Suppressor macrophage (primary cell): ENCODE measurements around the gene SLC35D2.

ENCODE experiments used
- DNase-seq, 4 experiments: peaks; one replicate each; pipeline ENCODE4 v3.0.0-alpha.2; 2020 to 2022
- total RNA-seq, 17 experiments: gene quantifications; one replicate each; lab custom pipeline; 2026; ENCODE audit warnings: mixed read lengths in 6 of 17, inconsistent platforms in 3 of 17; lab: John Stamatoyannopoulos, UW

Gene SLC35D2
- total RNA-seq: 3.2 to 7.7 (median 5.2) reads per million in 17 experiments

DNA sequence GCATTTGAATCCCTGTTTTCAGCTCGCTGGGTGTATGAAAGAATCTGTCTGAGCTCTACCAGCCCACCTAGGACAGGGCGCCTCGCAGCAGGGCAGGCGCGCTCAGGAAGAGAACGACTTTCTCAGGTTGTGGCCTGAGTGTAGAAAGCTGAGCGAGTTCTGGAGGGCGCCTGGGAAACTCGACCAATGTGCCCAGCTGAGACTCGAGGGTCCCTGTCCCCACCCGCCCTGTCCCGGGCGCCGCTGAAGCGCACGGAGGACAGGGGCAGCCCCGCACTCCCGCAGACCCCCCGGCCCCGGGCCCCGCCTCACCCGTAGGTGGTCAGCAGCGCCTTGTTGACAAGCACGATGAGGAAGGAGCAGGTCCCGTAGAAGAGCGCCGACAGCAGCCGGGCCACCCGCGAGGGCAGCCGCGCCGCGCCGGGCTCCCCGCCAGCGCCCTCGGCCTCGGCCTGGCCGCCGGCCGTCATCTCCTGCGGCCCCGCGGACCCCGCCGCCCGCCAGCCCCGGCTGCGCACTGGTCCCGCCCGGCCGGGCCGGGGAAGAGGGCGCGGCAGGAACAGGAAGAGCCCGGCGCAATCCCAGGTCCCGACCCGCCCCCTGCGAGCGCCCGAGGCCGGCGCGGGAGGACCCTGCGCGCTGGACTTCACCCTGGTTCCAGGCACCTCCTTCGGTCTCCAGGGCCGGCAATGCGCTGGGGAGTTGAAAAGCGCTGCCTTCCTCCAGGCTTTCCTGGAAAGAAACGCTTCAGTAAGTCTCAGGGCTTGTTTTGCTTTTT, at the start of gene SLC35D2:
Gene SLC35D2, minus strand, starts transcription at position 547 of the 778 bp plus-strand sequence. Its CDS starts 77 bp downstream, at position 470.
- DNase-seq: peak; percentile 70 to 90 (median 78)

DNA sequence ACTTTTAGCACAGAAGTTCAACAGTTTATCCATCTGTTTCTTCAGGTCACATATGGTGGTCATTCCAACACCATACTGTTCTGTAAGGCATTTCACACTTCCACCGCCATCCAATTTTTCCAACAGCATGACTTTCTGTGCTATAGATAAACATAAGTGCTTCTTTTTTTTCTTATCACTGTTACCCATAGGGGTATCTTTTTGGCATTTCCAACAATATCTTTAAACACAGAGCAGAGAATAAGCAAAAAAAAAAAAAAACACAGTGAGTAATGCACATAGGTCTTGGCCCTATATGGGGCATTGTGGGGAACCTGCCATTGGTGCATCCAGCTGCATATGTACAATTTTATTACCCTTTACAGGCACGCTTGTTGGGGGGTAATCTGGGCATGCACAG, 46.9 kb upstream of the SLC35D2 start:
- no peak for DNase-seq

DNA sequence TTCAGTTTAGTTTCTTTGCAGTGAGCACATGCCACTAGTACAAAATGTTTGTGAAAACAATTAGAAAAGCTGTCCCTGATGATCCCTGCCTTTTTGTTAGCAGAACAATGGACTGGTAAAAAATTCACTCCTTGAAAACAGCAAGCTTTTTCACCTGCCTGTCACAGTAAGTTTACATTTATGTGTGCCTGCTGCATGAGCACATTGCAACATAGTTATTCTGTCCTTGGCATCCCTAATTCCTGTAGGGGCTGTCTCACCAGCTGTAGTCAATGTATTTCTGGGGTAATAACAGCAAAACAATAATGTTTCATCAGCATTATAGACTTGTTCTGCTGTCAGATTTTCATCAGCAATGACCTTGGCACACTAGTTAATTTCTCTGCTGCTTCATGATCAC, 46.2 kb upstream of the SLC35D2 start:
- no peak for DNase-seq

DNA sequence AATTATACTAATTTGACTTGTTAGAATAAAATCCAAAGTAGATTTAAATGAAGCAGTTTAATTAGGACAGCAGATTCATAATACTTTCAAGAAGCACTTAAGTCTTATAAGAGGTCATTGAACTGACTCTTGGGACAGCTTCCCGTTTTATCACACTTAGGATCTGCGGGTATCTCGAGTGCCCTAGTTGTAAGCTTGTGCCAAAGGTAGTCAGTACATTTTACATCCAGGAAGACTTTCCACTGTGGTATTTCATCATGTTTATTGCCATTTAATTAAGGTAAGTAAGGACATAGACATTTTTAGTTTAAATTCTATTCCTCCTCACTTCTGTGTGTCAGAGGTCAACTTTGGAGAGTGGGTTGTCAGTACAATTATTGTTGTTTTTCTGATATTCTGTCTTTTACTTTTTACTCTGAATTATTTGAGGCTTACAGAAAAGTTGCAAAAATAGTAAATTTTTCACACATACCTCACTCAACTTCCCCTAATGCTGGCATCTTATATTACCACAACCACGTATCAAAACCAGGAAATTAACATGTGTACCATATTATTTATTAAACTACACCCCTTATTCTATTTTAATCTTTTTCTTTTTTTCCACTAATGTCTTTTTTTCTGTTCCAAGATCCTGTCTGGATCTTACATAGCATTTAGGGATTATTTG, 42.1 kb upstream of the SLC35D2 start:
- peak in 3 of 4 experiments; percentile 25 to 38 (median 33) for DNase-seq

DNA sequence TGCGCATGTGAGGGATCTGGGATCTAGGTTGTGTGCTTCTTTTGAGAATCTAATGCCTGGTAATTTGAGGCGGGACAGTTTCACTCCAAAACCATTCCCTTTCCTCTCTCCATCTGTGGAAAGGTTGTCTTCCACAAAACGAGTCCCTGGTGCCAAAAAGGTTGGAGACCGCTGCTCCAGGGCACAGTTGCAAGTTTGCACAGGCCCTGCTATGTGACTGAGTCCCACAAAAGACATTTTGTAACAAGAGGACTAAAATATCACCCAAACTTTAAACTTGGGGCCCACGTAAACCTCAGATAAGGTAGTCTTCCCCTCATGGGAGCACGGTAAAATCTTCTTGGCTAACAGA, 40.5 kb upstream of the SLC35D2 start:
- no peak for DNase-seq

DNA sequence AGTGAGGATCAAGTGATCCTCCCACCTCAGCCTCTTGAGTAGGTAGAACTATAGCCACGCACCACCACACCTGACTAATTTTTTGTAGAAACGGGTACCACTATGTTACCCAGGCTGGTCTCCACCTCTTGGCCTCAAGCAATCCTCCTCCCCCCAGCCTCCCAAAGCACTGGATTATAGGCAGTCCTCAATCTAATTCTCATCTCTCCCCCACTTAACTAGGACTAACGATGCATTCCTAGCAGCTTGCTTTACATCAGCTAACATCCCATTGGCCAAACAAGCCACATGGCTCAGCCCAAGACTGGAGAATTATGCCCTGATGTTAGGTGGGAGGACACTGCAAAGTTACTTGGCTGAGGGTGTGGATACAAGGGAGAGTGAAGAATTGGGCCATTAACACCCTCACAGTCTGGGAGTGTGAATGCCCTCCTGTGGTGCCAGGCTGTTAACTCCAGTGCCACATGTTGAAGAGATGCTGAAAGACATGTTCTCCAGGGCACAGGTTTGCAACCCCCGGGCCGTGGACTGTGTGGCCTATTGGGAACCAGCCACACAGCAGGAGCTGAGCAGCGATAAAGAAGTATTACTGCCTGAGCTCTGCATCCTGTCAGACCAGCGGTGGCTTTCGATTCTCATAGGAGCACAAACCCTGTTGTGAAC, 39.9 kb upstream of the SLC35D2 start:
- no peak for DNase-seq

DNA sequence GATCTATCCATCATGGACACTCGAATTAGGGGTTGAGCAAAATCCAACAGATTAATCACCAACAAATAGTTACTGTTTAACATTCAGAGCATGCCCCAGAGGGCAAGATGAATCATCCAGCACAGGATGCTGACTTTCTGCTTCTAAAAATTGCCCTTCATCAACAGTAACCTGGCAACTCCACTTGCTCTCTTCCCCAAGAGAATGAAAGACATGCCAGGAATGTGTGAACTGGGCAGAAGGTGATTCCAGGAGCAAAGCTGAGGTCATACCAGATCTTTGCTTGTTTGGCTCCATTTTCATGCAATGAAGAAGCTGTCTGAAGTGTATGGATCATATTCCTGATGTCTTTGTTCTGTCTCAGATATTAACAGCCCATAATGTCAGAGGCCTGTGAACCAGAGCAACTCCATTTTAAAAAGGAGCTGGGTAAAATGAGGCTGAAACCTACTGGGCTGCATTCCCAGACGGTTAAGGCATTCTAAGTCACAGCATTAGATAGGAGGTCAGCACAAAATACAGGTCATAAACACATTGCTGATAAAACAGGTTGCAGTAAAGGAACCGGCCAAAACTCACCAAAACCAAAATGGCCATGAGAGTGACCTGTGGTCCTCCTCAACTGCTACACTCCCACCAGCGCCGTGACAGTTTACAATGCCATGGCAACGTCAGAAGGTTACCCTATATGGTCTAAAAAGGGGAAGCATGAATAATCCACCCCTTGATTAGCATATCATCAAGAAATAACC, 37.1 kb upstream of the SLC35D2 start:
- DNase-seq: peak; percentile 57 to 83 (median 66)

DNA sequence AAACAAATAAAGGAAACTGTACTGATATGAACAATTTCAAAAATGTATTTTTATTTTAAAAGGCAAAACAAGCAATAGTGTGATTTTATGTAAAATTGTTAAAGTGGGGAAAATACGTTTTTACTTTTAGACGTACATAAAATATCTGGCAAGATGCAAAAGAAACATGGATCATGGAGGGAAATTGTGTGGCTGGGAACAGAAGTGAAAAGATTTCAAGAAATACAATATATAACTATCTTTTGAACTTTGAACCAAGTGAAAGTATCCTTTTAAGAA, 36.1 kb upstream of the SLC35D2 start:
- peak in 1 of 4 experiments; percentile 14 for DNase-seq

DNA sequence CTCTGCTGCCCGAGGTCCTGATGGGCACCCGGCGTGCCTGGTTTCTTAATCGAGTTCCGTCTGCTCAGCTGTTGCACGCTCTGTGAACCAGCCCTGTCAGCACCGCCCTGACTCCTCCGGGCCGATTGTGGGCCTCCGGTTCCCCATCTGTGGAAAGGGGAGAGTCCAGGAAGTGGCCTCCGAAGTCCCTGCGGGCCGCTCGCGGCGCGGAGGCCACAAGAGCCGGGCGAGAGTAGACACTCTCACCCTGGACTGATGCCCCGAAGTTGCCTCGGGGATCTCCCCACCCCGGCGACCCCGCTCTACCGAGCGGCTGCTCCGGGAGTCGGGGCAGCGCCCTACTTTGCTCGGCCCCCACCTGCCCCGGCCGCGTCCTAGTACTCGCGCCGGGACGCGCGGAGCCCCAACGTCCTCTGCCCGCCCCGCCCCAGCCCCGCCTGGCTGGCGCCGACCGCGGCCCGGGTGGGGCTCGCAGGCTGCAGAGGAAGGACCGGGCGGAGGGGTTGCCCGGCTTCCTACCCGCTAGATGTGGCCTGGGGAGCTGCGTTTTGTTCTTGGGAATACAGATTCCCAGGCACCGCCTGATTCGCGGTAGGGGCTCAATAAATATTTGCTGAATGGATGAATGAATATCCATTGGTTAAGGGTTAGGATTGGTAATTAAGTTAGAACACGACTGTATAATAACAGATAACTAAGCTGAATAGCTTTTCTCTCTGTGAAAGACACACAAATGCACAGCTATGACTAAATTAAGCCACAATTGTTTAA, 35.6 kb upstream of the SLC35D2 start:
- DNase-seq: peak; percentile 79 to 94 (median 92)

DNA sequence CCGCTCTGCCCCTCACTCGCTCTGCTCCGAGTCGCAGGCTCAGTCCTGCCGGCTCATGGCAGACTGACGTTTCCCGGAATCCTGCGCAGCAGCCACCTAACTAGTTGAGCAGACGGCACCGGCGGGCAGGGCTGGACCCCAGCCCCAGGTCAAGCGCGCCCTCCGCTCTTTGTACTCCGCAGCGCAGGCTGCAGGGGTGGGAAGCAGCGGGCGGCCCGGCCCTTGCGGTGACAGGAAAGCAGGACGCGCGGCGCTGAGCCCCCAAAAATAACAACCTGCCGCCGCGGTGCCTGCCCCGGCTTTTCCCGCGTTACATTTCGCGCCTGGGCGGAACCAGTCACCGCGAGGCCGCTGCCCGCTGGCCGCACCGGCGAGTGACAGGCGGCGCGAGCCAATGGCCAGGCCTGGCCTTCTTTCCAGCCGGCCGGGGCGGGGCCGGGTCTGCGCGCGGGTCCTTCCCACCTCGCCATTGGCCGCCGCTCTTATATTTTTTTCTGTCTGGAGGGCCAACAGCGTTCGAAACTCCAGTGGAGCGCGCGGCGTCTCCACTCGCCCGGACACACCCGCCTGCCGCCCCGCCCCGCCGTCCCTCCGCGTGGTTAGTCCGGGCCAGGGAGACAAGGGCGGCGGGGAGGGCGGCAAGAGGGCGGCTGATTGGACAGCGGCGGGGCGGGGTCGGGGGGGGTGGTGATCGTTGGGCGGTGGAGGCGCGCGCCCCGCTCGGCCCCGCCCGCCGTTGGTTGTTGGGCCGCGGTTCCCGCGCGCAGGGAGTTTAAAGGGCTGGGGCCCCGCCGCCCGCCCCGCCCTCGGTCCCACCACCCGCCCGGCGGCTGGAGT, 34.8 kb upstream of the SLC35D2 start, which contains the start of gene ZNF367:
Gene ZNF367, minus strand, starts transcription at position 288 of the 837 bp plus-strand sequence. CDS start 338 bp downstream, outside the sequence.
- DNase-seq: peak; percentile 97 to 98 (median 98)

DNA sequence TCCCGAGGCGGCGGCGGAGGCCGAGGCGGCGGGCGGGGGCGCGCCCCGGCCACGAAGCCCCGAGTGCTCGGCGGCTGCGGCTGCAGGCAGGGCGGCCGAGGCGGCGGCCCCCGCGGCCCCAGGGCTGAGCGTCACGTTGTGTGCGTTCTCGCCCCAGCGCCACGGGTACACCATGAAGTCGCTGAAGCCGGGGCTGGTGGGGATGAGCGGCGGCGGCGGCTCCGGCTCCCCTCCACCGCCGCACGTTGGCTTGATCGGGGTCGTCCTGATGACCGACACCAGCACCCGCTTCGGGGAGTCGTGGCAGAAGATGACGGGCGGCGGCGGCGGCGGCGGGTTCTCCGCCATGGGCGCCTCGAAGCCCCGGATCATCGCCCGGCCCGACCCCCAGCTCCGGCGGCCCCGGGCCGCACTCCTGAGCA, 34.2 kb upstream of the SLC35D2 start:
- no peak for DNase-seq

DNA sequence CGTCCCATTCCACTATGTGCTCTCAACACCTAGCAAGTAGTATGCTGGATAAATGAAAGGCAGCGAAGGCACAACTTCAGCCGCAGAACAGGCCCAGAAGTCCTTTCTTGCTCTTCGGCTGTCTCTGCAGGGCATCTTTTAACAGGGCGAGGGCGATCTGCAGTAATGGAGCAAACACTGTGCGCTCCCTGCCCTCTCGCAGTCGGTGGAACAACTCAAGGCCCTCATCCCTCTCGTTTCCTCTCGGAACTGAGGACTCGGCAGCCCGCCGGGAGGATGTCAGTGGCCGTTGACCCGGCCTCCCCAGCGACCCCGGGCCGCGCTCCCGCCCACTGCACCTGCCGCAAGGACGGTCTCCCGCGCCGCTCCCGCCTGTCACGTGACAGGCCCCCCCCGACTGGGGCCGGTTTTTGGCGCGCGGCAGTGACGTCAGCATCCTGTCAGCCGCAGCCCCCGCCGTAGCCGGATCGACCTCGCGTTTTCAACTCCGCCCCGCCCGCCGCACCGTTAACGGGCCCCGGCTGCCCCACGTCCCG, 33.6 kb upstream of the SLC35D2 start:
- DNase-seq: peak; percentile 84 to 95 (median 90)

DNA sequence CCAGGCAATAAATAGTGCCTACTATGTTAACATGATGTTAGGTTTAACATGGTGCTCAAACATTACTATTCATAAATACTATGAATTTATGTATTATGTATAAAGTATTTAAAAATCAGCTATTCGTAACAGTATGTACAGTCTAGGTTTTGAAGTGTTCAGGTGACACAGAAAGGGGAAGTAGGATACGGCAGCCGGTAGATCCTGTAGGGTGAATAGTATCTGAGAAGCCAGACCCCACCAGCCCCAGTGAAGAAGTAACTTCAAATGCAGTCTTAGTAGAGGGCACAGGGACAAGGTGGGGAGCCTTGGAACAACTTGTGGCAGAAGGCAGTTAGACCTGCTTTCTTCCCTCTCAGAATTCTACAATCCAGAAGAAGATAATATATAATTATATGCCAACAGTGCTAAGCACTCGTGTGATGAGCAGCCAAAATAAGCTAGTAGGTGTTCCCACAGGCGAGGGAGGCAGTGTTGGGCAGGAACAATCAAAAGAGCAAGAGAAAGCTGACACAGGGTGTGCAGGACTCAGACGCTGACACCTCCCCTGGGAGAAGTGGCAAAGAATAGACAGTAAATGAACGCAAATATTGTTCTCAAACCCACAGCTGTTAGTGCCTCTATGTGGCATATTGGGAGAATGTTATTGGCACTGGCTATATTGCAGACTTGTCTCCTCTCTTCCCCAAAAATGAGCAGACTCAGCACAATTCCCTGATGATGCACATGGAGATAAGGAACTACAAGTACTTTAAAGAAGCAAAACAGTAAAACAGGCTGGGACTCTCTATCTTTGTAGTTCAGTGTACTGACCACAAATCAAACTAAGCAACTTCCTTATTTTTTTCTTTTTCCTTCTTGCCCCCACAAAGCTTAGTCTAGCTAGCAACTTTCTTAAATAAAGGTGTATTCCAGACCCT, 30.1 kb upstream of the SLC35D2 start:
- peak; percentile 67 to 89 (median 78) for DNase-seq

DNA sequence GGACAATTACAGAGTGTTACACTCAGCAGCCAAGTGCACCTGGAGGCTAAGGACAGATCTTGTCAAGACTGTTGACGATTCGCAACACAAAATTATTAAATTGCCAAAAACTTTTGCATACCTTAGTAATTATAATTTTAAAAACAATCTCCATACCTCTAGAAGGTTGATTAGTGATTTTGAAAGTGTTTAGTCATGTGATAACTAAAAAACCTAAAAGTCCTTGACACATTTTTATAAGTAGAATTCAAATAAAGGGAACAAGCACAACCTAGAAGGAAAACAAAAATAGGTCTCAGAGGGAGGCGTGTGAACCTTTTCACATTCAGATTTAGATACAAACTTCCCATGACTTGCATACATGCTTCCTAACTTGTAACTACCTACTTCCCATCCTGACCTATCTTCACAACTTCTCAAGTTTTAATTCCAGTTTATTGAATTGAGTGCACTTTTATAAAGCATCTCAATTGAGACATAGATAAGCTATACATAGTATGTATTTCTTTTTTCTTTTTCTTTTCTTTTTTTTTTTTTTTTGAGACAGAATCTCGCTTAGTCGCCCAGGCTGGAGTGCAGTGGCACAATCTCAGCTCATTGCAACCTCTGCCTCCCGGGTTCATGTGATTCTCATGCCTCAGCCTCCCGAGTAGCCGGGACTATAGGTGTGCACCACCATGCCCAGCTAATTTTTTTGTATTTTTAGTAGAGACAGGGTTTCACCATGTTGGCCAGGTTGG, 28.8 kb upstream of the SLC35D2 start:
- no peak for DNase-seq

DNA sequence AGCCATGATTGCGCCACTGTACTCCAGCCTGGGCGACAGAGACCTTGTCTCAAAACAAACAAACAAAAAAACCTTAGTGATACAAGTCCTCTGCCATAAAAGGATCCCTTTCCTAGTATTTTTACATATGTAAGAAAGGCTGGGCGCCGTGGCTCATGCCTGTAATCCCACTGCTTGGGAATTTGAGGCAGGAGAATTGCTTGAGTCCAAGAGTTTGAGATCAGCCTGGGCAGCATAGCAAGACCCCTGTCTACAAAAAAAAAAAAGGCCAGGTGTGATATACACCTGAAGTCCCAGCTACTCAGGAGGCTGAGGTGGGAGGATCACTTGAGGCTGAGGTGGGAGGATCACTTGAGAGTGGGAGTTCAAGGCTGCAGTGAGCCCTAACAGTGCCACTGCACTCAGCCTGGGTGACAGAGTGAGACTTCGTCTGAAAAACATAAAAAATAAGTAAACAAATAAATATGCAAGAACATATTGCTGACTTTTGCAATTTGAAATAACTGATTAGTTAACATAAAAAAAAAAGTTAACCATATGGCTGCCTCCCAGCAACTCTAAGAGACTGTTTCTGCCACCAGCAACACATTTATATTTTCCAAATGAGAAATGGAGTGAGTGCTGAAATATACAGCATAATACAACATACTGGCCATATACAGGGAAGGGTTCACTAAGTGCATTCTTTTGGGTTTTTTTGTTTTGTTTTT, 27.8 kb upstream of the SLC35D2 start:
- no peak for DNase-seq

DNA sequence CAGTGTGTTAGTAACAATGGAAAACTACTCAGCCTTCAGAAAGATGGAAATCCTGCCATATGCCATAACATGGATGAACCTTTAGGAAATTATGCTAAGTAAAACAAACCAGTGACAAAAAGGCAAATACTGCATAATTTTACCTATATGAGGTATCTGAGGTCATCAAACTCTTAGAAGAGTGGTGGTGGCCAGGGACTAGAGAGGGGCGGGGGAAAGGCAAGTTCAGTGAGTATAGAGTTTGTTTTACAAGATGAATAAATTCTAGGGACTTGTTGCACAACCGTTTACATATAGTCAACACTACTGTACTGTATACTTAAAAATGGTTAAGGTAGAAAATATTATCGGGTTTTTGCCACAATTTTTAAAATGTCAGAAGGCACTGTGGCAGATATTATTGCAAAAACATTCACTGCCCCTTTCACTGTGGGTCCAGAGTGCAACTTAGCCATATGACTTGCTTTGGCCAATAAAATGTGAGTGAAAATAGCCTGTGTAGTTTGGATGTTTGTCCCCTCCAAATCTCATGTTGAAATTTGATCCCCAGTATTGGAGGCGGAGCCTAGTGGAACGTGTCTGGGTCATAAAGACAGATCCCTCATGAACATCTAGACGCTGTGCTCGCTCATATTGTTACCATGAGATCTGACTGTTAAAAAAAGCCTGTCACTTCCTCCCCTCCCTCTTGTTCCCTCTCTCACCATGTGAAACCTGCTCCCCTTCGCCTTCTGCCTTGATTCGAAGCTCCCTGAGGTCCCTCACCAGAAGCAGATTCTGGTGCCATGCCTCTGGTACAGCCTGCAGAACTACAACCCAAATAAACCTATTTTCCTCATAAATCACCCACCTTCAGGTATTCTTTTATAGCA, 25.1 kb upstream of the SLC35D2 start:
- no peak for DNase-seq
